Endothelial cell of umbilical vein (primary cell): ENCODE data around the gene RAD51B.

Experiments
- EZH2 ChIP-seq: IDR thresholded peaks from 2 replicates; pipeline ENCODE4 v1.6.1; 2012; ENCODE audit warnings: borderline replicate concordance, low read depth, mild to moderate bottlenecking, moderate library complexity, low read length, inconsistent platforms; ENCODE audit not compliant: severe bottlenecking
- FOS ChIP-seq: IDR thresholded peaks from 2 replicates; pipeline ENCODE4 v1.6.1; 2011; ENCODE audit warnings: mild to moderate bottlenecking, low read length, moderate library complexity, borderline replicate concordance; ENCODE audit not compliant: insufficient read depth
- GATA2 ChIP-seq: IDR thresholded peaks from 2 replicates; pipeline ENCODE4 v1.7.0; 2011; ENCODE audit warnings: low read depth, mild to moderate bottlenecking, moderate library complexity, mixed read lengths, low read length; ENCODE audit not compliant: insufficient read length, insufficient read depth
- JUN ChIP-seq: IDR thresholded peaks from 2 replicates; pipeline ENCODE4 v1.6.1; 2011; ENCODE audit warnings: borderline replicate concordance, low read depth; ENCODE audit not compliant: insufficient read length, insufficient read depth
- MYC ChIP-seq: IDR thresholded peaks from one replicate; pipeline ENCODE4 v1.6.1; 2011; ENCODE audit warnings: mild to moderate bottlenecking, low read depth, low read length
- POLR2A ChIP-seq: IDR thresholded peaks from 2 replicates; pipeline ENCODE4 v1.6.1; 2012; ENCODE audit warnings: low read depth, mild to moderate bottlenecking, control low read depth, low read length
- POLR2AphosphoS5 ChIP-seq: IDR thresholded peaks from 2 replicates; pipeline ENCODE4 v1.6.1; 2012; ENCODE audit warnings: low read depth, mild to moderate bottlenecking, control low read depth, low read length, moderate library complexity; ENCODE audit not compliant: insufficient read depth
- TF ChIP-seq, protein P1 (sequence below), 2 donors: IDR thresholded peaks; 1 replicate in 1 of 2; 2 replicates in 1 of 2; pipeline ENCODE4 v1.5.1; 2011; ENCODE audit warnings: low read length in 2 of 2, mild to moderate bottlenecking in 2 of 2, moderate library complexity in 2 of 2, control low read depth in 1 of 2, inconsistent platforms in 1 of 2, low read depth in 1 of 2; ENCODE audit not compliant: insufficient read depth in 1 of 2; ENCODE audit errors: extremely low read depth in 1 of 2
- TF ChIP-seq, protein P2 (sequence below): IDR thresholded peaks from 2 replicates; pipeline ENCODE4 v1.6.1; 2011; ENCODE audit not compliant: insufficient read depth, insufficient read length

DNA sequence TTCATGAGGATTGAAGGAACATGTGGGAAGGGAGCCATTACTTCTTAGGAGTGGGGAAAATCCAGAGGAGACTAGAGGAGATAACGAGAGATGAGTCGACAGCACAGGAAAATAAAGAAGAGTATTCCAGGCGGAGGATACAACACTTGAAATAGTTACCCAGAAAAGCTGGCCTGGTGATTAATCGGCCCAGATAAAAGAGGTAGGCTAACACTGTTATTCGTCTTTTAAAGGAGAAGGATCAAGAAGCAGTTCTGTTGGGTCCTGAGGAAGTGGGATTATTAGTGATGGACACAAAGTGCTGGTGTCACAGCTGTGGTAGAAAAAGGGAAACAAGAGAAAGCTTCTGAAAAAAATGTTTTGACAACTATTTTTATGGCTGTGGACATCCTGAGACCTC lies 548.0 kb downstream of the RAD51B start:
- TF ChIP-seq POLR2AphosphoS5 (no peak), POLR2A (no peak), GATA2 (no peak), EZH2 (no peak), MYC (no peak), JUN (no peak), FOS (no peak)
- TF ChIP-seq, protein P1, sequence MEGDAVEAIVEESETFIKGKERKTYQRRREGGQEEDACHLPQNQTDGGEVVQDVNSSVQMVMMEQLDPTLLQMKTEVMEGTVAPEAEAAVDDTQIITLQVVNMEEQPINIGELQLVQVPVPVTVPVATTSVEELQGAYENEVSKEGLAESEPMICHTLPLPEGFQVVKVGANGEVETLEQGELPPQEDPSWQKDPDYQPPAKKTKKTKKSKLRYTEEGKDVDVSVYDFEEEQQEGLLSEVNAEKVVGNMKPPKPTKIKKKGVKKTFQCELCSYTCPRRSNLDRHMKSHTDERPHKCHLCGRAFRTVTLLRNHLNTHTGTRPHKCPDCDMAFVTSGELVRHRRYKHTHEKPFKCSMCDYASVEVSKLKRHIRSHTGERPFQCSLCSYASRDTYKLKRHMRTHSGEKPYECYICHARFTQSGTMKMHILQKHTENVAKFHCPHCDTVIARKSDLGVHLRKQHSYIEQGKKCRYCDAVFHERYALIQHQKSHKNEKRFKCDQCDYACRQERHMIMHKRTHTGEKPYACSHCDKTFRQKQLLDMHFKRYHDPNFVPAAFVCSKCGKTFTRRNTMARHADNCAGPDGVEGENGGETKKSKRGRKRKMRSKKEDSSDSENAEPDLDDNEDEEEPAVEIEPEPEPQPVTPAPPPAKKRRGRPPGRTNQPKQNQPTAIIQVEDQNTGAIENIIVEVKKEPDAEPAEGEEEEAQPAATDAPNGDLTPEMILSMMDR (IDR thresholded peaks at IDR 0.05; ENCODE audit: extremely low read depth in 1 of 2, insufficient read depth in 1 of 2, low read depth in 1 of 2, low read length in 2 of 2), result no peak
- TF ChIP-seq, protein P2, sequence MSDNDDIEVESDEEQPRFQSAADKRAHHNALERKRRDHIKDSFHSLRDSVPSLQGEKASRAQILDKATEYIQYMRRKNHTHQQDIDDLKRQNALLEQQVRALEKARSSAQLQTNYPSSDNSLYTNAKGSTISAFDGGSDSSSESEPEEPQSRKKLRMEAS, result no peak
